G401 (cell line): ENCODE measurements around the gene CELA2B. TPM values are rescaled to one million over a fixed set of nuclear protein-coding genes. Genes with fewer than 3 reads are reported as not detected.
"Not testable (repeated sequence)": the region's sequence is repeated elsewhere in the genome, so short reads cannot be mapped to it uniquely, and the experiment has no call there.

Experiments
- DNase-seq: peaks from one replicate; pipeline ENCODE4 v3.0.0-alpha.2; 2015; ENCODE audit warnings: low spot score
- in situ Hi-C: cut with HindIII; loops from 2 replicates; pipeline ENCODE4 v1.10.0; 2016; ENCODE audit warnings: low sequenced_read_pairs, mixed read lengths
- total RNA-seq: library from RNA; depleted of rRNA; stranded (reverse); fragments of >200 nt; shearing (Covaris generic); gene quantifications from 2 replicates; pipeline ENCODE4 v1.2.3, GENCODE V29; 2014

CELA2B gene
- total RNA-seq, 1 experiment from 2014 or later, result not detected

GRCh38 chr1:15443281-15443680, 32.6 kb upstream of the CELA2B start:
- DNase-seq, result no peak
- in situ Hi-C loops, result loop anchor here (10.0 kb wide), 1 partner anchor 118 kb away; no protein-coding TSS in a partner anchor

GRCh38 chr1:15444468-15445389, 31.2 kb upstream of the CELA2B start:
- DNase-seq, result no peak
- in situ Hi-C loops, result loop anchor here (10.0 kb wide), 1 partner anchor 120 kb away; no protein-coding TSS in a partner anchor

- no peak for DNase-seq
- in situ Hi-C loops, result loop anchor here (10.0 kb wide), 1 partner anchor 121 kb away; no protein-coding TSS in a partner anchor
Measured at GRCh38 chr1:15445390-15446122, 30.3 kb upstream of the CELA2B start.

GRCh38 chr1:15446212-15446611, 29.7 kb upstream of the CELA2B start:
- no peak for DNase-seq
- in situ Hi-C loops, result loop anchor here (10.0 kb wide), 1 partner anchor 121 kb away; no protein-coding TSS in a partner anchor

- DNase-seq, result no peak
- in situ Hi-C loops, result loop anchor here (10.0 kb wide), 1 partner anchor 124 kb away; no protein-coding TSS in a partner anchor
Measured at GRCh38 chr1:15448877-15449462, 26.9 kb upstream of the CELA2B start.

- in situ Hi-C loops, result loop anchor here (10.0 kb wide), 1 partner anchor 125 kb away; no protein-coding TSS in a partner anchor
Measured at GRCh38 chr1:15449567-15449966, 26.3 kb upstream of the CELA2B start.

GRCh38 chr1:15451014-15451722, 24.7 kb upstream of the CELA2B start:
- DNase-seq, result no peak
- in situ Hi-C loops, result no loop called here

More at GRCh38 chr1:15449567-15449966, 26.3 kb upstream of the CELA2B start:
- DNase-seq, result no peak

- DNase-seq, result no peak
- in situ Hi-C loops, result no loop called here
Measured at GRCh38 chr1:15452216-15452615, 23.7 kb upstream of the CELA2B start.

GRCh38 chr1:15452866-15453571, 22.9 kb upstream of the CELA2B start:
- no peak for DNase-seq

GRCh38 chr1:15453734-15454133, 22.2 kb upstream of the CELA2B start:
- in situ Hi-C loops, result no loop called here
- DNase-seq, result no peak

More at GRCh38 chr1:15452866-15453571, 22.9 kb upstream of the CELA2B start:
- in situ Hi-C loops, result no loop called here

- DNase-seq, result no peak
Measured at GRCh38 chr1:15454256-15454655, 21.6 kb upstream of the CELA2B start.

GRCh38 chr1:15455522-15455921, 20.4 kb upstream of the CELA2B start:
- DNase-seq, result no peak
- in situ Hi-C loops, result no loop called here

More at GRCh38 chr1:15454256-15454655, 21.6 kb upstream of the CELA2B start:
- in situ Hi-C loops, result no loop called here

- in situ Hi-C loops, result no loop called here
- no peak for DNase-seq
Measured at GRCh38 chr1:15456313-15456954, 19.5 kb upstream of the CELA2B start, which contains the start of gene CELA2A. TSS of gene CELA2A (plus strand) at chr1:15456732. CDS start at chr1:15456754, 22 bp downstream.

GRCh38 chr1:15457585-15457984, 18.3 kb upstream of the CELA2B start:
- DNase-seq, result no peak
- in situ Hi-C loops, result no loop called here

- DNase-seq, in situ Hi-C loops: not testable (repeated sequence)
Measured at GRCh38 chr1:15458388-15458787, 17.5 kb upstream of the CELA2B start.

GRCh38 chr1:15459771-15460707, 15.9 kb upstream of the CELA2B start:
- no peak for DNase-seq
- in situ Hi-C loops, result no loop called here

GRCh38 chr1:15460708-15461095, 15.2 kb upstream of the CELA2B start:
- DNase-seq, result no peak
- in situ Hi-C loops, result no loop called here
